ENCODE data around the gene EPB41.

- TF ChIP-seq CTCF (IDR thresholded peaks at IDR 0.05), result no peak
- no peak for TF ChIP-seq POLR2A (IDR thresholded peaks at IDR 0.05)
These were observed 135.8 kb downstream of the EPB41 start for GRCh38 chr1:29050166-29050565.

All from esophagus squamous epithelium (tissue), 4 donors.